SK-N-SH treated with all-trans-retinoic acid at 6 μM for 48 hours (cell line): ENCODE data around the gene TTC12.

Experiments
- ATAC-seq: fragments of 200-7000 bp; cut with Tn5 transposase; 3 replicates; pipeline ENCODE4 v1.9.1; 2020; ENCODE audit warnings: mild to moderate bottlenecking, moderate library complexity
- ARNTL ChIP-seq: fragments of 450-650 bp; formaldehyde crosslinking; IDR thresholded peaks from 2 replicates; pipeline ENCODE4 v1.5.0; 2020; ENCODE audit warnings: low read depth, mild to moderate bottlenecking, moderate library complexity, borderline replicate concordance
- BACH2 ChIP-seq: fragments of 250-450 bp; sonication (Bioruptor Pico); IDR thresholded peaks from 2 replicates; pipeline ENCODE4 v1.9.0; 2021; ENCODE audit warnings: mild to moderate bottlenecking, borderline replicate concordance
- ESRRG ChIP-seq: fragments of 250-450 bp; sonication (Bioruptor Pico); IDR thresholded peaks from 2 replicates; pipeline ENCODE4 v1.6.1; 2021; ENCODE audit warnings: mild to moderate bottlenecking
- GLIS3 ChIP-seq: fragments of 250-450 bp; sonication (Bioruptor Pico); IDR thresholded peaks from 2 replicates; pipeline ENCODE4 v1.5.0; 2020; ENCODE audit warnings: mild to moderate bottlenecking, moderate library complexity
- ISL1 ChIP-seq: fragments of 250-450 bp; sonication (Bioruptor Pico); IDR thresholded peaks from 2 replicates; pipeline ENCODE4 v2.1.2; 2022; ENCODE audit warnings: mild to moderate bottlenecking, moderate library complexity
- OSR1 ChIP-seq: fragments of 250-450 bp; sonication (Bioruptor Pico); IDR thresholded peaks from 2 replicates; pipeline ENCODE4 v1.8.0; 2022; ENCODE audit warnings: moderate library complexity, mild to moderate bottlenecking, inconsistent platforms
- PPARA ChIP-seq: fragments of 250-450 bp; sonication (Bioruptor Pico); IDR thresholded peaks from 2 replicates; pipeline ENCODE4 v1.5.0; 2020; ENCODE audit warnings: mild to moderate bottlenecking, borderline replicate concordance
- RARB ChIP-seq: fragments of 250-450 bp; sonication (Bioruptor Pico); IDR thresholded peaks from 2 replicates; pipeline ENCODE4 v1.8.0; 2021; ENCODE audit warnings: mild to moderate bottlenecking, moderate library complexity
- SNAI2 ChIP-seq: fragments of 250-450 bp; sonication (Bioruptor Pico); IDR thresholded peaks from 2 replicates; pipeline ENCODE4 v1.5.0; 2020; ENCODE audit warnings: mild to moderate bottlenecking, moderate library complexity
- TCF4 ChIP-seq: fragments of 250-450 bp; sonication (Bioruptor Pico); IDR thresholded peaks from 2 replicates; pipeline ENCODE4 v1.8.0; 2021; ENCODE audit warnings: mild to moderate bottlenecking, moderate library complexity, borderline replicate concordance
- TOX ChIP-seq: fragments of 250-450 bp; sonication (Bioruptor Pico); IDR thresholded peaks from 2 replicates; pipeline ENCODE4 v1.8.0; 2021; ENCODE audit warnings: mild to moderate bottlenecking, moderate library complexity, borderline replicate concordance
- ZC3H10 ChIP-seq: fragments of 250-450 bp; sonication (Bioruptor Pico); IDR thresholded peaks from 2 replicates; pipeline ENCODE4 v1.5.1; 2021; ENCODE audit warnings: mild to moderate bottlenecking, moderate library complexity
- ZFP3 ChIP-seq: fragments of 250-450 bp; sonication (Bioruptor Pico); IDR thresholded peaks from 2 replicates; pipeline ENCODE4 v1.5.0; 2020; ENCODE audit warnings: mild to moderate bottlenecking, moderate library complexity
- ZFP30 ChIP-seq: fragments of 450-650 bp; formaldehyde crosslinking; IDR thresholded peaks from 2 replicates; pipeline ENCODE4 v1.5.0; 2022; ENCODE audit warnings: mild to moderate bottlenecking, moderate library complexity
- TF ChIP-seq, protein P1 (sequence below): fragments of 250-450 bp; sonication (Bioruptor Pico); IDR thresholded peaks from 2 replicates; pipeline ENCODE4 v1.5.0; 2020; ENCODE audit warnings: mild to moderate bottlenecking, moderate library complexity
- TF ChIP-seq, protein P2 (sequence below): fragments of 250-450 bp; sonication (Bioruptor Pico); IDR thresholded peaks from 2 replicates; pipeline ENCODE4 v1.5.1; 2021; ENCODE audit warnings: mild to moderate bottlenecking, moderate library complexity
- TF ChIP-seq, protein P3 (sequence below): fragments of 250-450 bp; sonication (Bioruptor Pico); IDR thresholded peaks from 2 replicates; pipeline ENCODE4 v1.8.0; 2020; ENCODE audit warnings: mild to moderate bottlenecking, moderate library complexity, borderline replicate concordance
- TF ChIP-seq, protein P4 (sequence below): fragments of 250-450 bp; sonication (Bioruptor Pico); IDR thresholded peaks from 2 replicates; pipeline ENCODE4 v1.8.0; 2021; ENCODE audit warnings: low read depth, mild to moderate bottlenecking, moderate library complexity, borderline replicate concordance

TTC12 gene

DNA sequence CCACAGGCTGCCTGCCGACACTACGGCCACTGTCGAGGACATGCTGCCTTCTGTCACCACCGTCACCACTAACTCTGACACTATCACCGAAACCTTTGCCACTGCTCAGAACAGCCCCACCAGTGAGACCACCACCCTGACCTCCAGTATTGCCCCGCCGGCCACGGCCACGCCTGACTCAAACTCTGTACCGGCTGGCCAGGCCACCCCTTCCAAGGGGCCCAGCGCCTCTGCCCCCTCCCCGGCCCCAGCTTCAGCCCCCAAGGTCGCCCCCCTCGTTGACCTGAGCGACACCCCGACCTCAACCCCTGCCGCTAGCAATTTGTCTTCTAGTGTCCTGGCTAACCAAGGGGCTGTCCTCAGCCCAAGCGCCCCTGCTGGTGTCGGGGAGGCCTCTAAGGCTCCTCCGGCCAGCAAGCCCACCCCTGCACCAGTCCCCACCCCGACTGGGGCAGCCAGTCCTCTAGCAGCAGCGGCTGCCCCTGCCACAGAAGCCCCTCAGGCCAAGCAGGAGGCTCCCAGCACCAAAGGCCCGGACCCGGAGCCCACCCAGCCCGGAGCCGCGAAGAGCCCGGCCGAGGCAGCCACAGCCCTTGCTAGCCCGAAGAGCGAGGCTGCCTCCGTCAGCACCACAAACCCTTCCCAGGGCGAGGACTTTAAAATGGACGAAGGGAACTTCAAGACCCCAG lies 41.3 kb upstream of the TTC12 start (continued):
- TF ChIP-seq, protein P1, sequence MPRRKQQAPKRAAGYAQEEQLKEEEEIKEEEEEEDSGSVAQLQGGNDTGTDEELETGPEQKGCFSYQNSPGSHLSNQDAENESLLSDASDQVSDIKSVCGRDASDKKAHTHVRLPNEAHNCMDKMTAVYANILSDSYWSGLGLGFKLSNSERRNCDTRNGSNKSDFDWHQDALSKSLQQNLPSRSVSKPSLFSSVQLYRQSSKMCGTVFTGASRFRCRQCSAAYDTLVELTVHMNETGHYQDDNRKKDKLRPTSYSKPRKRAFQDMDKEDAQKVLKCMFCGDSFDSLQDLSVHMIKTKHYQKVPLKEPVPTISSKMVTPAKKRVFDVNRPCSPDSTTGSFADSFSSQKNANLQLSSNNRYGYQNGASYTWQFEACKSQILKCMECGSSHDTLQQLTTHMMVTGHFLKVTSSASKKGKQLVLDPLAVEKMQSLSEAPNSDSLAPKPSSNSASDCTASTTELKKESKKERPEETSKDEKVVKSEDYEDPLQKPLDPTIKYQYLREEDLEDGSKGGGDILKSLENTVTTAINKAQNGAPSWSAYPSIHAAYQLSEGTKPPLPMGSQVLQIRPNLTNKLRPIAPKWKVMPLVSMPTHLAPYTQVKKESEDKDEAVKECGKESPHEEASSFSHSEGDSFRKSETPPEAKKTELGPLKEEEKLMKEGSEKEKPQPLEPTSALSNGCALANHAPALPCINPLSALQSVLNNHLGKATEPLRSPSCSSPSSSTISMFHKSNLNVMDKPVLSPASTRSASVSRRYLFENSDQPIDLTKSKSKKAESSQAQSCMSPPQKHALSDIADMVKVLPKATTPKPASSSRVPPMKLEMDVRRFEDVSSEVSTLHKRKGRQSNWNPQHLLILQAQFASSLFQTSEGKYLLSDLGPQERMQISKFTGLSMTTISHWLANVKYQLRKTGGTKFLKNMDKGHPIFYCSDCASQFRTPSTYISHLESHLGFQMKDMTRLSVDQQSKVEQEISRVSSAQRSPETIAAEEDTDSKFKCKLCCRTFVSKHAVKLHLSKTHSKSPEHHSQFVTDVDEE (CRISPR knock-in tag), result no peak
- no peak for TF ChIP-seq BACH2 (CRISPR knock-in tag)
- TF ChIP-seq, protein P2, sequence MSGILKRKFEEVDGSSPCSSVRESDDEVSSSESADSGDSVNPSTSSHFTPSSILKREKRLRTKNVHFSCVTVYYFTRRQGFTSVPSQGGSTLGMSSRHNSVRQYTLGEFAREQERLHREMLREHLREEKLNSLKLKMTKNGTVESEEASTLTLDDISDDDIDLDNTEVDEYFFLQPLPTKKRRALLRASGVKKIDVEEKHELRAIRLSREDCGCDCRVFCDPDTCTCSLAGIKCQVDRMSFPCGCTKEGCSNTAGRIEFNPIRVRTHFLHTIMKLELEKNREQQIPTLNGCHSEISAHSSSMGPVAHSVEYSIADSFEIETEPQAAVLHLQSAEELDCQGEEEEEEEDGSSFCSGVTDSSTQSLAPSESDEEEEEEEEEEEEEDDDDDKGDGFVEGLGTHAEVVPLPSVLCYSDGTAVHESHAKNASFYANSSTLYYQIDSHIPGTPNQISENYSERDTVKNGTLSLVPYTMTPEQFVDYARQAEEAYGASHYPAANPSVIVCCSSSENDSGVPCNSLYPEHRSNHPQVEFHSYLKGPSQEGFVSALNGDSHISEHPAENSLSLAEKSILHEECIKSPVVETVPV (CRISPR knock-in tag), result no peak

DNA sequence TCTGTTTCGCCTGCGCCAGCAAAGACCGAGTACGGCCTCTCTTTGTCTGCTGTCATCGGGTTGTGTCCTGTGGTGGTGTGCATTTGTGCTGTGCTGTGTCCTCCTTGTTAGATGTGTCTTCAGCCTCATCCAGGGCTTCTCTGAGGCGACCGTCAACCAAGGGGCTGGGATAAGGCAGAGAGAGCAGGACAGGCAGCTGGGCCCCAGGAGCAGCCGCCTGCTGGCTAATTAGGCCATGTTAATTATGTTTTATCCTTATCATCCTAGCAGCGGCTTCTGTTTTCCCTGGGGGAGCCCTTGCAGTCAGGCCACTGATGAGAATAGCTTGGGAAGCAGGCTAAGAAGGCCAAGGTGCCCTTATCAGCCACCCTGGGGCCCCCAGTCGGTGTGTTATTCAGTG lies 40.7 kb upstream of the TTC12 start:
- ATAC-seq, result no peak; the same call in 2 of the 3 replicates
- TF ChIP-seq BACH2 (CRISPR knock-in tag) (no peak), ESRRG (CRISPR knock-in tag) (no peak), OSR1 (CRISPR knock-in tag) (no peak), TCF4 (peak; percentile 56; the same call in 1 of the 2 replicates)

DNA sequence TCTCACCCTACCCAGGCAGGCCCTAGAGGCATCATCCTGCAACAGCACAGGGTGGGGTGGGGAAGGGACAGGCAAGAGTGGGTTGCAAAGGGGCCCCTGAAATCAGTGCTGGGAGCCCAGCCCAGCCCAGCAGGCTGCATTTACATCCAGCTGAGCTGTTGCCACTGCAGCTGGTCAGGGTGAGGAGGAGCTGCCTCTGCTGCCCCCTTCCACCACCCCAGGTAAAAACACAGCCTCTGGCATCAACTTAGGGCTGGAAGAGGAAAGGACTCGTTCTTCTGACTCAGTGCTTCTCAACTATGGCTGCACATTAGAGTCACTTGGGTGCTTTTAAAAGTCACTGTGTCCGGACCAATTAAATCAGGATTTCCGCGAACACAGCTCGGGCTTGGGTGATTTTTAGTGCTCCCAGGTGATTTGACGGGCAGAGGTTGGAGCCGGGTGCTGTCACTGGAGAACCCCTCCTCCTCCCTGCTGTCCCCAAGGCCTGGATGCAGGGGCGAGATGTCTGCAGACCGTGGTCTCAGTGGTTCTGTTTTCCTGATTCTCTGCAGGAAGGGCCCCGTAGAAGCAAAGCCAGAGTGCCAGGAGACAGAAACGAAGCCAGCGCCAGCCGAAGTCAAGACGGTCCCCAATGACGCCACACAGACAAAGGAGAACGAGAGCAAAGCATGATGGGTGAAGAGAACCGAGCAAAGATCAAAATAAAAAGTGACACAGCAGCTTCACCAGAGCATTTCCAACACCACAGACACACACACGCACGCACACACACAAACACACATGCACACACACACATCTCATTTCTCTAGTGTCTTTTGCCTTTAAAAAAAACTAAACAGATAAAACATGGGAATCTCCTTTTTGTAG lies 39.4 kb upstream of the TTC12 start:
- no peak for TF ChIP-seq ISL1 (CRISPR knock-in tag)
- TF ChIP-seq, protein P2 (CRISPR knock-in tag), result no peak
- ATAC-seq, result peak; percentile 53

DNA sequence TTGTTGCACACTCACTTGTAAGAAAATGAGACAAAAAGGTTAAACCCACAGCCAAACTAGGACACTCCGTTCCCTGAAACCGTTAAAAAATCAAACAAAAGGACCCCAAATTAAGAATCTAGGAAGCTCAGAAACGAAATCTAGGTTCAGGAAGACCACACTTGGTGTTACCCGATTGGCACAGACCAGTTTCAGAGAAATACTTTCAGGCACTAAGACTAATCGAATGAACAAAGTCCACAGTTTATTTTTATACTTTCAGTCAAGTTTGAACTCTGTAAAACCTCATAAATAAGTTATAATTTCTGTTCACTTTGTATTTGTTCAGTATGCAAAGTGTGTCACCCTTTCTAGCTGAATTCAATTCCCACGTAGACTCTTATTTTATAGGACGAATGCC lies 38.8 kb upstream of the TTC12 start:
- no peak for TF ChIP-seq ESRRG (CRISPR knock-in tag)
- TF ChIP-seq ZFP3 (CRISPR knock-in tag), result no peak
- TF ChIP-seq ZFP30, result no peak
- TF ChIP-seq ISL1 (CRISPR knock-in tag), result no peak
- no peak for TF ChIP-seq SNAI2 (CRISPR knock-in tag)
- TF ChIP-seq ZC3H10, result no peak
- TF ChIP-seq GLIS3, result no peak
- TF ChIP-seq PPARA (CRISPR knock-in tag), result no peak
- TF ChIP-seq ARNTL (CRISPR knock-in tag), result no peak
- TF ChIP-seq, protein P3, sequence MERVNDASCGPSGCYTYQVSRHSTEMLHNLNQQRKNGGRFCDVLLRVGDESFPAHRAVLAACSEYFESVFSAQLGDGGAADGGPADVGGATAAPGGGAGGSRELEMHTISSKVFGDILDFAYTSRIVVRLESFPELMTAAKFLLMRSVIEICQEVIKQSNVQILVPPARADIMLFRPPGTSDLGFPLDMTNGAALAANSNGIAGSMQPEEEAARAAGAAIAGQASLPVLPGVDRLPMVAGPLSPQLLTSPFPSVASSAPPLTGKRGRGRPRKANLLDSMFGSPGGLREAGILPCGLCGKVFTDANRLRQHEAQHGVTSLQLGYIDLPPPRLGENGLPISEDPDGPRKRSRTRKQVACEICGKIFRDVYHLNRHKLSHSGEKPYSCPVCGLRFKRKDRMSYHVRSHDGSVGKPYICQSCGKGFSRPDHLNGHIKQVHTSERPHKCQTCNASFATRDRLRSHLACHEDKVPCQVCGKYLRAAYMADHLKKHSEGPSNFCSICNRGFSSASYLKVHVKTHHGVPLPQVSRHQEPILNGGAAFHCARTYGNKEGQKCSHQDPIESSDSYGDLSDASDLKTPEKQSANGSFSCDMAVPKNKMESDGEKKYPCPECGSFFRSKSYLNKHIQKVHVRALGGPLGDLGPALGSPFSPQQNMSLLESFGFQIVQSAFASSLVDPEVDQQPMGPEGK, result no peak
- TF ChIP-seq TOX, result no peak
- TF ChIP-seq, protein P2 (CRISPR knock-in tag), result no peak
- no peak for TF ChIP-seq RARB (CRISPR knock-in tag)
- TF ChIP-seq TCF4, result no peak
- no peak for TF ChIP-seq OSR1 (CRISPR knock-in tag)
- no peak for TF ChIP-seq BACH2 (CRISPR knock-in tag)
- TF ChIP-seq, protein P4, sequence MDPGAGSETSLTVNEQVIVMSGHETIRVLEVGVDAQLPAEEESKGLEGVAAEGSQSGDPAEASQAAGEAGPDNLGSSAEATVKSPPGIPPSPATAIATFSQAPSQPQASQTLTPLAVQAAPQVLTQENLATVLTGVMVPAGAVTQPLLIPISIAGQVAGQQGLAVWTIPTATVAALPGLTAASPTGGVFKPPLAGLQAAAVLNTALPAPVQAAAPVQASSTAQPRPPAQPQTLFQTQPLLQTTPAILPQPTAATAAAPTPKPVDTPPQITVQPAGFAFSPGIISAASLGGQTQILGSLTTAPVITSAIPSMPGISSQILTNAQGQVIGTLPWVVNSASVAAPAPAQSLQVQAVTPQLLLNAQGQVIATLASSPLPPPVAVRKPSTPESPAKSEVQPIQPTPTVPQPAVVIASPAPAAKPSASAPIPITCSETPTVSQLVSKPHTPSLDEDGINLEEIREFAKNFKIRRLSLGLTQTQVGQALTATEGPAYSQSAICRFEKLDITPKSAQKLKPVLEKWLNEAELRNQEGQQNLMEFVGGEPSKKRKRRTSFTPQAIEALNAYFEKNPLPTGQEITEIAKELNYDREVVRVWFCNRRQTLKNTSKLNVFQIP (CRISPR knock-in tag), result no peak
- no peak for ATAC-seq
